LHCN-M2 (cell line): Measurements from ENCODE around the gene MDH1B. TPM values are rescaled to one million over a fixed set of nuclear protein-coding genes. Genes with fewer than 3 reads are reported as not detected.
"Not testable (repeated sequence)": the region's sequence is repeated elsewhere in the genome, so short reads cannot be mapped to it uniquely, and the experiment has no call there.

Source experiments
- DNase-seq: peaks from one replicate; pipeline ENCODE4 v3.0.0-alpha.2; 2012; ENCODE audit warnings: low read depth
- polyA plus RNA-seq: library from polyadenylated mRNA; unstranded; fragments of >200 nt; gene quantifications from one replicate; pipeline ENCODE4 v1.2.1, GENCODE V29; 2012; ENCODE audit warnings: missing spikeins
- total RNA-seq: library from RNA; depleted of rRNA; stranded (reverse); fragments of >200 nt; gene quantifications from 2 replicates; pipeline ENCODE4 v1.2.3, GENCODE V29; 2014; rRNA removed

MDH1B gene
- 0.86 and 2.5 TPM in 2 replicates for total RNA-seq
- 0.62 TPM for polyA plus RNA-seq

DNA sequence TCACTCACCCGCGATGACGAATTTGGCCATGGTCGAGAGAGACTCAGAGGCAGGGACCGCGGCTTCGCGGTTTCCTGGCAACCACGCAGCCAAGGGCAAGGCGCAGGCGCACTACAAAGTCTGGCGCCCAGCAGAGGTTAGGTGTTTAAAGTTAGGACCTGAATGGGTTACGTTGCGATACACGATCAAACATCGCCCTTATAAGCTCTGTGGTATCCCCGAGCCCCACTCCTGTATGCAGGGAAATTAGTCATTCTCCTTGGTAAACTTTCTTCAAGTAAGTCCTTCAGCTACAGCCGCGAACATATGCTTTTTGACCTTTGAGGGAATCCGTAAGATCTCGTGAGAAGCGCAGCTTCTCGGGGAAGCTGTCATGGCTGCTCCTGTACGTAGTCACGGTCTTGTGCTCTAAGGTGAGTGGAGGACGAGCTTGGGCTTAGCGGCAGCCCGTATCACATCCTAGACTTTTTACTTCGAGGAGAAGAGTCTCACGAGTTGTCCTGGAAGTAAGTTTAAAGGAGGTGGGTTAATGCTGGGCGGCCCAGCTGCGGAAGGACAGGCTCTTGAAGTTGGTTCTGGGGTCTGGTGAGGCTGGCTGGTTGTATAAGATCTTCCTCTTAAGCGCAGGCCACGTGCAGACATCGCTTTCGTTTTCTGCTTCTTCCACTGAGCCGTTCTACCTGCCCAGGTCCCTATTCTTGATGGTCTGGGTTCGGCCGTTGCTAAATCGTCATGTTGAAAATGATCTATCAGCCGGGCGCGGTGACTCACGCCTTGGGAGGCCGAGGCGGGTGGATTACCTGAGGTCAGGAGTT, at the start of gene MDH1B, which contains the start of gene FASTKD2:
MDH1B (minus strand) TSS at position 87 of the 815 bp plus-strand sequence; CDS start at position 30, 57 bp downstream.
FASTKD2 (plus strand) TSS at position 365 of the 815 bp plus-strand sequence. CDS start 1,088 bp downstream, outside the sequence.
- DNase-seq: peak; percentile 93

DNA sequence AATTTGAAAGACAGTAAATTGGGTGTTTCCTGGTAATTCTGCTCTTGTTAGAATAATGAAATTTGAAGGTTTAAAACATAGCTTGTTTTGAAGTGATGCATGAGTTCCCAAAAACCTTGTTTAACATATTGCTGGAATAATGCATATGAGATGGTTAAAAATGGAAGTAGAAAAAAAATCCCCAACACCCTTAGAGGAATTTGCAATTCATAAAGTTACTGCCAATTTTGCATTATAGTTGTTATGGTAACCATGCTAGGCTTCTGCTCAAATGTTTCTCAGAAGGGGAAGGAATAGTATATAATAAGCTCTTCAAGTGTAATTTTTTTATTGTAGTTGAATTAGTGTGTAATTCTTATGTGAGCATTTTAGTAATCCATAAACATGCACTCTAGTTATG, 49.4 kb upstream of the MDH1B start:
- no peak for DNase-seq

DNA sequence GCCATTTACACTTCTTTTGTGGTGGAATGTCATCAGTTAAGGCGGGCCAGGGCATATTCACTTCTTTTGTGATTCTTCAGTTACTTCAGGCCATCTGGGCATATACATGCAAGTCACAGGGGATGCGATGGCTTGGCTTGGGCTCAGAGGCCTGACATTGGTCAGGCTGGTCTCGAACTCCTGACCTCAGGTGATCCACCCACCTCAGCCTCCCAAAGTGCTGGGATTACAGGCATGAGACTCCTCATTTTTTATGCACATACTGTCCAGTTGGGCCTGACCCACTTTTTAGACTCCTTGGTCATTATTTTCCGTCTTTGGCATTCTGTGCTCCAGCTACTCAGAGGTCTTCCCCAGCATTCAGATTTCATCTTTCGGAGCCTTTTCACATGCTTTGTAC, 47.3 kb upstream of the MDH1B start:
- DNase-seq: not testable (repeated sequence)

DNA sequence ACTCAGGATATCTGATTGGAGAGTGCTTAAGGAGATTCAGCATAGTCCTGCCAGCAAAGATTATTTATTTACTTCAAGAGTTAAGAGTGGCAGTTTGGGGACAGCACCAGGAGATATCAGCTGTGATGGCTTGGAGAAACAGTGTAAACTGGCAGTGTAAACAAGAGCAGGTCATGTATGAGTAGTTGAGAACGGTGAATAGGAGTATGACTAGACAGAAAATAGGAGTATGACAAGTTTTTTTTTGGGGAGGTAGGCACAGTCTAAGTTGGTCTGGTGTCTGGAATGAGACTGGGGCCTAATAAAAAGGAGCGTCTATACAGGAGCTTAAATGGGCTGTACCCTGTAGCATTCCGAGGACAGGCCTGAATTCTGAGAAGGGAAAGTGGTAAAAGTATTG, 42.5 kb upstream of the MDH1B start:
- not testable (repeated sequence) for DNase-seq

DNA sequence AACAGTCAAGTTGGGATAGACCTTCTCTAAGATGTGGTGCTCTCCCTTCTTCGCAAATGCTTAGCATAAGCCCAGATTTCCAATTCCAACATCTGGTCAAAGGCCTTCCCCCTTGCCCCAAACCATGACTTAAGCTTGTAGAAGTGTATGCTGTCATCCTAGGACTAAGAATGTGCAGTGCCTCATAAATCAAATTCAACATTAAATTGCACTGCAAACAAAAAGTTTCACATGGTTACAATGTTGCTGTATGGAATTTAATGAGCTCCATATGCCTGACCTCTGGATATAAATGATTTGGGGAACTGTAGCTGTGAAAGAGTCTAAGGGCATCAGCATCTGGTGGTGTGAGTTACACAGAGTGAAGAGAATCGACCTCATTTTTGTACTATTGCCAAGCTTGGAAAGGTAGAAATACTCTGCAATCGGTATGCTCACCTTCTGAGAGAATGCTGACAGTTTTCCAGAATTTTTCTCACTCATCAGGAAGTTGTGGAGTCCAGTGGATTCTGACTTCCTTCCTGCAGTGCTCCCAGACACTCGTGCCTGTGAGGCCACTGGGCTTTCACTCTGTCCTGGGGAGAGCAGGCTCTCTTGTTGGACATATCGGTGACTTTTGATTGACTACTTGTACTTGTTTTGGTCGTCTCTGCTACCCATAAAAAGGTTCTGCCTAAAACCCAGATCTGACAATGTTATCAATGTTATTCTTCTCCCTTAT, 40.9 kb upstream of the MDH1B start:
- no peak for DNase-seq

DNA sequence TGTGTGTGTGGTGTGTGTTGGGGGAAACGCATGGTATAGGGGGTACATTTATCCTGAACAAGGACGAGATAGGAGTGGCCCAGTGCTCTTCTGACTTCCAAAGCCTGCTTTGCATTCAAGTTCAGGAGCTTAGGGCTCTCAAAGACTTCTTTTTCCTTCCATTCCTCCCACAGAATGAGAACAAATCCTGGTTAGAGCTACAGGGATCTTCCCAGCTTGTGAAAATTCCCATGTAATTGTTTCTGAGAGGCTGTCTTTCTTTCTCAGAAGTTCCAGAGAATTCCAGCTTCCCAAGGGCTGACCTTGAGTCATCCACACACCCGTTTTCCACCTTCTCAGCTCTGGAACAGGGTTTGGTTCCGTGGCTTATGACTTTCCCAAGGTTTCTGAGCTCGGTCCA, 39.2 kb upstream of the MDH1B start:
- peak; percentile 11 for DNase-seq

DNA sequence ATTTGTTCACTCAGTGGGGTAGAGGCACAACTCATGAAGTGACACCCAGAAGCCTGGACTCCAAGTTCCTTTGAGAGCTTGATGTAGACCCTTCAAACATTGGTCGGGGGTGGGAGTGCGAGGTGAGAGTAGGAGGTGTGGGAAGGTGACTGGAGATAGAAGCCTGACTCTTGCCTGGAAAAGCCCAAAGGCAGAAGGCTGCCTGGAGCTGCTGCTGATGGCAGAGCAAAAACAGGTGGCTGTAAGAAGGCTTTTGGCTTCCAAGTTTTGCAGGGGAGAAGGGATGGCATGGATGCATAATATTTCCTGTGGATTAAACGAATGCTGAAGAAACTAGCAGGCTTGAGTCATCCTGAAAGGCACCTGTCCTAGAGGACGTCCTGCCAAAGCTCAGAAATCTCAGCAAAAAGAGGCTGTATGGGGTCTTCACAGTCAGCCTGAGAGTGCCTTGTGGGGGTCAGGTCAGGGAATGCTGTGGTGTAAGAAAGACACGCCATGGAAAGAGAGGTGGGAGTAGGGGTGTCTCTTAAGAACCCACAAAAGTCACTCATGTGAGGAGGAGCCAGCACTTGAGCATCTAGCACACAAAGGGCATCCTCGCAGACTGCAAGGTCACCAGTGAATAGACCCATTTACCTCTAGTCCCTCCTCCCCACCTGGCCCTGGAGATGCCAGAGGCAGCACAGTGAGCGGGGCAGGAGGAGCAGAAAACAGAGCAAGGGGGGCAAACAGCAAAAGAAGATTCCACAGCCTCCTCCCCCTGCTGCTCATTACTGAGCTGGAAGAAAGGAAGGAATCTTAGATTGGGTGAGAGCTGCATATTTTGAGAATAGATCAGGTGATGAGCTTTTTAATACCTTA, 37.8 kb upstream of the MDH1B start:
- no peak for DNase-seq

DNA sequence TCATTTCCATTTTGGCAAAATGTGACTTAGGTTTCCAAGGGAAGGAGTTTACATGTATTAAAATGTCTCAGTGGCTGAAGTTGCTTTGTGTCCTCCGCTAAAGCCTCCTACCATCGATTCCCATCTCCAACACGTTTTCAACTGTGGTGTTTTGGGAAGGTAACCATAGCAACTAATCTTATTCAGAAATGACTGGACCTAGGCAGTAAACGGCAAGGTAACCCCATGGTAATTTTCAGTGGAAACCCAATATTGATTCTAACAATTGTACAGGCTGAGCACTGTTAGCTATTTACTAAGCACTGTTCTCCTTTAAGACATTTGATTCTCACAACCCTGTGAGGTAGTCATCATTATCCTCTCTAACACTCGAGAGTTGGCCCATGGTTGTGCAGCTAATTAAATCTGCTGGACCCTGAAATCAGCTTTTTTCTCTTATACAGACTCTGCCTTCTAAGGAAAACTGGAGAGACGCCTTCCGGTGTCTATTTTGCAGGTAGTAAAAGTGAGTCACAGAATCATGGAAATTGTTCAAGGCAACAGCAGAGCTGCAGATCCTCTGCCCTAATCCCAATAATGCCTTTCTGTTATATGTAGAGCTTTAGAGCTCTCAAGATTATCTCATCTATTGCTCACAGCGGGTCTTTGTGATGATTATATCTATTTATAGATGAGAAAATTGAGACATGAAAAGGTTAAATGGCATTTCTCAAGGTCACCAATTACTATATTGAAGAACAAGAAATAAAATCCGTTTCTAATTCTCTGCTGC, 36.5 kb upstream of the MDH1B start:
- DNase-seq: no peak

DNA sequence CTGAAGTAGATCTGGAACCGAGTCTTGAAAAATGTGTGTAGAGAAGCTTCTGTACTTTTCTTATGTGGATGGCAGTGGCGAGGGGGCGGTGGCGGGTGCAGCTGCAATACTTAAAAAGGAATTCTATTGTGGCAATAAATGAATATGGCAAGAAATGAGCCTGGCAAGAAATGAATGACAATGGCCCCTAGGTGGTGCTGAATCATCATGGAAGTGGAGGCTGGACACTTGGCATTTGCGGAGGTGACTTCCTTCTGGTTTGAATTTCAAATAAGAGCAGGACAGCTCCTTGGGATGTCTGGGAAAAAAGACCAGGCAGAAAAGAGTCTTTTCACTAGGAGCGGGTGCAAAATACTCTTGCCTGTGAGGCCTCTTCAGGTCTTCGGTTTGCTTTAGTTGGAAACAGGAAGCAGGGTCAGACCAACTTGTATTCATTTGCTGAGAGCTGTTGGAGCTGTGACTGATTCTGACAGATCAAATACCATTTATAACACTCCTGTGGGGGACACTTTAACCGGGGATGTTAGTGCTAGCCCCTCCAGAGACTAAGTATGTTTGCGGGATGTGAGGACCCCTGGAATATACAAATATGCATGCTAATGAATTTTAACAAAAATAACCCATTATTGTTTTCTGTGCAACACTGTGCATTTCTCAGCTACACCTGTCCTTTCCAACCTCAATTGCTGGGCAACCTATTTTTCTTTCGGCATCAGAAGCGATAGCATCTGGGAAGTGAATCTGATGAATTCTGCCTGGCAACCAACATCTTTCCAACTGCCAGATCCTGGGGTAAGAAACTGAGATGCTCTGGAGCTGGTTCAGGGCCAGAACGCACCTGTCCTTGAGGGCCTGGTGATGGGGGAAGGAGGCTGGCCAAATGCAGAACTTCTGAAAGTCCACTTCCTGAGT, 35.6 kb upstream of the MDH1B start:
- DNase-seq: peak; percentile 70

DNA sequence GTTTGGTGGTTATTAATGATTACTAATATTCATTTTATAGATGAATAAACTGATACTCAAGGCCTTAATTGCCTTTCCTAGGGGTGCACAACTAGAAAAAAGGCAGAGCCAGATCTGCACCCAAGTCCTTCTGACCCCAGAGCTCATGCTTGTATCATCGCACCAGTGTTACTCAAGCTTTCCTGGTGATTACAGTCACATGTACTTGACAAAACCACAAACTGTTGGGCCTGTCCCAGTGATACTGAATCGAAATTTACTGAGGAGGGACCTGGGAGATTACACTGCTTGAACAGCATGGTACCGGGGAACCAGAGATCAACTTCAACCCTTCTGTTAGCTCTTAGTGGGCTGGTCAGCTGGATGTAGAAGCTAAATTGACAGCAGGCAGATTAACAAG, 34.0 kb upstream of the MDH1B start:
- peak; percentile 29 for DNase-seq

DNA sequence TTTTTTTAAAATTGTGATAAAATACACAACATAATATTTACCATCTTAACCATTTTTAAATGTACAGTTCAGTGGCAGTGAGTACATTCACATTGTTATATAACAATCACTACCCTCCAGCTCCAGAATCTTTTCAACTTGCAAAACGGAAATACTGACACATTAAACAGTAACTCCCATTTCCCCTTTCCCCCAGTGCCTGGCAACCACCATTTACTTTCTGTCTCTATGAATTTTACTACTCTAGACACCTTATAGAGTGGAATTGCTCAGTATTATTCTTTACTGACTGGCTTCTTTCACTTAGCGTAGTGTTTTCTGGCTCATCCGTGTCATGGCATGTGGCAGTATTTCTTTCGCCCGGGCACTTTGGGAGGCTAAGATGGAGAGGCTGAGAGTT, 32.9 kb upstream of the MDH1B start:
- DNase-seq: no peak

DNA sequence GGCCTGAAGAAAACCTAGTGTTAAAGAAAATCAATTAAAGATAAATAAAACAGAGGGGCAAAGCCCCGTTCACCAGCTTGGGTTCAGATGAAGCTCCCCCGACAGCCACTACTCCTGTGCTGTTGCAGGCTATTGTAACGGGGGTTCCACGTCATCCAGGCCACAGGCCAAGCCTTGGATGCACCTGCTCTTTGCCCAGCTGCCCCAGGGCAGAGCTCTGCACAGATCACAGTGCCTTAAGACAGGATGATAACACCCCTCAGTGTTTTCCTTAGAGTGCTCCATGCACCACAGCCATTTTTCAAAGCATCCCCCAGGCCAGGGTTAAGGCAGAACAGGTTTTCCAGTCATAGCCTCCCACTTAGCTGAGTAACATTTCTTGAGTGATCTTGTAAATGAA, 32.2 kb upstream of the MDH1B start:
- DNase-seq: no peak

DNA sequence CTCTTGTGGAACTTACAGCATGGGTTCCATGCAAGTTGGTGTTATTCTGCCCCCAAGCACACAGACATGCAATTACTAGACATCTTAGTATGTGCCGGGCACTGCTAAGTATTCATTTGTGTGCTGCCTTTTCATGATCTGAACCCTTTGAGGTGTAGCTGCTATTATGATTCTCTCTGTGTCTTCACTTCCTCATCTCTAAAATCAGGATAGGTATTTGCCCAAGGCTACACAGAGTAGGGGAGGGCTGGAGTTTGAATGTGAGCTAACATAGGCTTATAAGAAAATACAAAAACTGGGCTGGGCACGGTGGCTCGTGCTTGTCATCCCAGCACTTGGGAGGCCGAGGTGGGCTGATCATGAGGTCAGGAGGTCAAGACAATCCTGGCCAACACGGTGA, 27.5 kb upstream of the MDH1B start:
- DNase-seq: no peak

DNA sequence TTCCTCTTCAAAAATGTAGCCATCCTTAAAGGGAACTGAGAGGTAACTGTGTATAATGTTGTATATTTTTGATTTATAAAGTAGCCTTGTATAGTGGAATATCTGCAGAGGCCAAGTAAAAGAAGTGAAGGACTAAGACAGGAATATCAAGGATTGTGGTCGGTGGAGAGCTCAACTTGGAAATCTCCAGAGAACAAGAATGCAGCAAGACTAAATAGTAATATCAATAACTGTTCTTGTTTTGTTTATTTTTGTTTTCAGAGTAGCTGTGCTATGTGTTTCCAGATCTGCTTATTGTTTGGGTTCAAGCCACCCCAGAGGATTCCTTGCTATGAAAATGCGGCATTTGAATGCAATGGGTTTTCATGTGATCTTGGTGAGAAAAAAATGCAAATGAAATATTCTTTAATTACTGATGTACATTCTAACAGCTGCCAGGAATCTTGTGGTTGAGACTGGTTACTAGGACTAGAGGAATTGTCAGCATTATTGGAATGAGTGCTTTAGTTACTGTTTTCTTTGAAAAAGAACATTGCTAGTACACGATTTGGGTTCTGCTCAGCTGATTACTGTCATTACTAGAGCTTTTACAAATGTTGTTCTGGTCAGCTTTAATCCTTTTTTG, 25.3 kb upstream of the MDH1B start:
- DNase-seq: peak; percentile 5

DNA sequence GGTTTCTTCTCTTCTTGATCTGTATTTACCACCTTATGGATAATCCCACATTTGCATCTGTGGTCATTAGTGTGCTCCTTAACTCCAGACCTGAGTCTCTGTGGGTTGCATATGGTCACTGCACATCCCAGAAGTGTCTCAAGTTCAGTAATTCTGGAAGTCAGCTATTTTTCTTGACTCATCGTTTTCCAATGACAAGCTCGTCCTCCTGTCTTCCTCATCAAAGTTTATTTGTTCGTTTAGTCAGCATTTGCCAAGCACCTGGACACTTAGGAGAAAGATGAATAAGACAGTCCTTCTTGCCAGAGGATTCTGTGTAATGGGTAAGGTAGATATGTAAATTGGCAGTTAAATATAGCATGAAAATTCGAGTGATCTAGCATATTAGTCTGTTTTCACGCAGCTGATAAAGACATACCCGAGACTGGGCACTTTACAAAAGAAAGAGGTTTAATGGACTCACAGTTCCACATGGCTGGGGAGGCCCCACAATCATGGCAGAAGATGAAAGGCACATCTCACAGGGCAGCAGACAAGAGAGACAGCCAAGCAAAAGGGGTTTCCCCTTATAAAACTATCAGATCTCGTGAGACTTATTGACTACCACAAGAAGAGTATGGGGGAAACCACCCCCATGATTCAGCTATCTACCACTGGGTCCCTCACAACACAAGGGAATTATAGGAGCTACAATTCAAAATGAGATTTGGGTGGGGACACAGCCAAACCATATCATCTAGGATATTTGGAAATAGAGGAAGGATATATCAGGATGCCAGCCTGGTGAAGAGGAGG, 19.6 kb upstream of the MDH1B start:
- DNase-seq: no peak

DNA sequence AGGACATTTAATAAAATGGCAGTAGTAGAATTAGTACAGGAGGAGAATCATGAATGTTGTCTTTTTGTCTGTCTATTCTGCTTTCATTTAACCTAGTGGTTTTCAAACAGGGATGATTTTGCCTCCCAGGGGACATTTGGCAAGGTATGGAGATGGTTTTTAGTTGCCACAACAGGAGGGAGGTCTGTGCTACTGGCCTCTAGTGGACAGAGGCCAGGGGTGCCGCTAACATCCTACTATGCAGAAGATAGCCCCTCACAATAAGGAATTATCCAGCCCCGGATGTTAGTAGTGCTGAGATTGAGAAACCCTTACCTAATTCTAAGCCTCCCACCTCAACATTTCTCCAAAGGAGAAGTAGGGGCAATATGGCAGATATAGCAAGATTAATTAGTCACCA, 18.6 kb upstream of the MDH1B start:
- DNase-seq: peak; percentile 33

DNA sequence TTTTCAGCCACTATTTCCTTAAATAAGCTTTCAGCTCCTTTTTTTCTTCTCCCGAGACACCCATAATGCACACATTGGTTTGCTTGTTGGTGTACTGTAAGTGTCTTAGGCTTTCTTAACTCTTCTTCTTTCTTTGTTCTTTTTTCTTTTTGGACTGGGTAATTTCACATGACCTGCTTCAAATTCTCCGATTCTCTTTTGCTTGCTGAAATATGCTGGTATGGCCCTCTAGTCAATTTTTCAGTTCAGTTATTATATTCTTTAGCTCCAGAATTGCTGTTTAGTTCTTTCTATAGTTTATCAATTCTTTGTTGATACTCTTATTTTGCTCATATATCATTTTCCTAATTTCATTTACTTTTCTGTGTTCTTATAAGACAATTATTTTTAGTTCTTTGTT, 15.5 kb upstream of the MDH1B start:
- DNase-seq: no peak

DNA sequence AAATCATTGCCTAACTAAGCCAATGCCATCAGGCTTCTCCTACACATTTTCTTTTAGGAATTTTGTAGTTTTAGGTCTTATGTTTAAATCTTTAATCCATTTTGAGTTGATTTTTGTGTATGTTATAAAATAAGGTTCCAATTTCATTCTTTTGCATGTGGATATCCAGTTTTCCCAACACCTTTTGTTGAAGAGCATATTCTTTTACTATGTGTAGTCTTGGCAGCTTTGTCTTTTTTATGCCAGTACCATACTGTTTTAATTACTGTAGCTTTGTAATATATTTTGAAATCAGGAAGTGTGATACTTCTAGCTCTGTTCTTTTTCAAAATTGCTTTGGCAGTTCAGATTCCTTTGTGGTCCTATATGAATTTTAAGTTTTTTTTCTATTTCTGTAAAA, 11.3 kb upstream of the MDH1B start:
- no peak for DNase-seq

DNA sequence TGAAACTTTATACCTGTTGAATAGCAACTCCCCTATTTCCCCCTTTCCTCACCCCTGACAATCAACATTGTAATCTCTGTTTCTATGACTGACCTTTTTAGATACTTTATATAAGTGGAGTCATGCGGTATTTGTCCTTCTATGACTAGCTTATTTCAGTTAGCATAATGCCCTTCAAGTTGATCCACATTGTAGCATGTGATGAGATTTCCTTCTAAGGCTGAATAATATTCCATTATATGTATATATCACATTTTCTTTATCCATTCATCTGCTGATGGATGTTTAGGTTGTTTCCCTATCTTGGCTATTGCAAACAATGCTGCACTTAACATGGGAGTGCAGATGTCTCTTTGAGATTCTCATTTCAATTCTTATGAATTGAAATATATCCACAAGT, 9.7 kb upstream of the MDH1B start:
- DNase-seq: no peak
